ENCODE data around the gene EXOC3L1. TPM values are rescaled to one million over a fixed set of nuclear protein-coding genes. Genes with fewer than 3 reads are reported as not detected.

Gene EXOC3L1
- polyA plus RNA-seq, 3 donors, result 6.5 to 7.2 (median 6.7) TPM

DNA sequence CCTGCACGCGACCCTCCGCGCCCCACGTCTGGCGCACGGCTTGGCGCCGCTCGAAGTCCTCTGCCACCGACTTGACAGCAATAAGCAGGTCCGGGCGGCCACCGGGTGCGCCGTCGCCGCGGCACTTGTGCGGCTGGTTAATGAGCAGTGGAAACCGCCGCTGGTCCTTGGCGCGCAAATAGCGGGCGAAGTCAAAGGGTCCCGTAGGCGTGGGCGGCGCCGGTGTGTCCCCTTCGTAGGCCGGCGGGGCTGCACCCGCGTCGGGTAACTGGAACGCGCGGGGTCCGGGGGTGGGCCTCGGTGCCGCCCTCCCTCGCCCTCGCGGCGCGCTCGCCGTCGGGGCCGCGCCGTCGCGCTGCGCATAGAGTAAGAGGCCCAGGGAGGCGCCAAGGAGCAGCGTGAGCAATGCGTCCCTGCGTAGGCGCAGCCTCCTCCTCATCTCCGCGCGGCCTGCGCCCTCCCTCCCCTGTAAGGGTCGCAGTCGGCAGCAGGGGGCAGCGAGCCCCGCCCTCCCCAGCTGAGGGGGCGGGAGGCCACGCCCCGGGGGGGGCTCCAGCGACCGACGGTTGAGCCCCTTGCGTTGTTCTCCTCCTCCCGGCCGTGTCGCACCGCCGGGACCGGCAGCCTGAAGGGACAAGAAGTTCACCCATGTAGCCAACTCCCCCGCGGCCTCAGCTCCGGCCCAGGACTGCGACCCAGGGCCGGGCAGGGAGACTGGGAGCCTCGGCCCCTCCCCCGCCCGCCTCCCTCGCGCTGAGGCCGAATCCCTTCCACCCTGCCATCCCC is 39.7 kb downstream of the EXOC3L1 start:
- no peak for DNase-seq

- DNase-seq, result no peak
Measured at GRCh38 chr16:67149276-67150046, 40.5 kb downstream of the EXOC3L1 start.

- DNase-seq, result no peak
Measured at GRCh38 chr16:67148656-67149275, 41.2 kb downstream of the EXOC3L1 start.

- DNase-seq, result no peak
Measured at GRCh38 chr16:67148221-67148620, 41.7 kb downstream of the EXOC3L1 start.

DNA sequence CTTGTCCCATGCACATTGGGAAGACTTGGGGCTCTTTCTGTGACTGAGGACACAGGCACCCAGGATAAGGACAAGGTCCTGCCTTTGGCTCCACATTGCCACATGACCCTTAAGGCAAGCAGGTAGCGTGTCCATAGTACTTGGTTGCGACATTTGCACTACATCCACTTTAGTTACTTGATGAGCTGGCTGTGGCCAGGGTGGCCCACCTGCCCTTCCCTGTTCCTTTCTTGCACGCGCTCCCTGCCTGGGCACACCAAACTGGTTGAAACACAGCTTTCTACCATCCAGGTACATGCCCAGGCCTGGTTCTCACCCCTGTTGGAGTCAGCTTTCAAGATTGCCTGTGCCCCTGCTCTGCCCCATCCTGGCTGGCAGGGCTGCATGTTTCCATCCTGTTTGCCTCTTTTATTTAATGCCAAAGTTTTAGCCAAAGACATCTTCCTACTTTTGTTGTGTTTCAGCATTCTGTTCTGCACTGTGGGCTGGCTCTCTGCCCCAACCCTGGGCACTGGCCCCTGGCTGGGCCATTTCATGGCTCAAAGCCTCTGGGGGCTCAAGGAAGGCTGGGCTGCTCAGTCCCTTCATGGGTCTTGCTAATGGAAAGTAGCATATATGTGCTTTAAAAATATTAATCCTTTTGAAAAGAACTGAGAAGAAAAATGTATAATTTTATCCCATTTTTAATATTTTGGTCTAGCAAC is 42.3 kb downstream of the EXOC3L1 start:
- no peak for DNase-seq

DNA sequence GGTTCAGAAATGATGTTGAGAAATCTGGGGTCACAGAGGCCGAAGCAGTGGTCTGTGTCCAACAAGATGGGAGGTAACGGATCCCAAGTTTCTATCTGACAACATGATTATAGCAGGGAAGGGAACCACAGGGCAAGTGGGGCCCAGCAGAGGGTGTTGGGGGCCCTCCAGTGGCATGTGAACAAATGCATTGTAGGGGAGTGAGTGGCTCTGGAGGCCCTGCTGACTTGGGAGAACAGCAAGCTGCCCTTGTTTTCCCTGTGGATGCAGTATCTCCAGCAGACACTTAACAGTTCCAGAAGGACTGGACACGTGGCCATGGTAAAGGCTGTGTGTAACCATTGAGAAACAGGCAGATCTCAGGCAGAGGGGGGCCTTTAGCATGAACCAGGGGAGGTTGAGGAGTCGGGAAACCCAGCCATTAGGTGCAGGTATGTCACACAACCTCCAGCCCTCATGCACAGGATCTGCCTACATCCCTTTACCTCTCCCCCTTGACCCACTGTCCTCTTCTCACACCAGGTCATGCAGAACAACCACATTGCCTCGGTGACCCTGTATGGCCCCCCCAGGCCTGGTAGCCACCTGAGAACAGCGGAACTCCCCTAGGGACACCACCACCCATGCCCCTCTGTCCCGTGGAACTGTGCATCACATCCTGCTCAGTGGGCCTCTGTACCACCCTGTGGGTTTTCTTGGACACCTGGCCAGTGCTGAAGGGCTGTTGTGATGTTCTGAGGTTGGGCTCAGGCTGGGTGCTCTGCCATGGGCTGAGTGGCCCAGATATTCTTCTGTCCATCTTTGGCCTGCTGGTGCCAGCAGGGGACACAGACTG is 43.2 kb downstream of the EXOC3L1 start:
- DNase-seq, result no peak

DNA sequence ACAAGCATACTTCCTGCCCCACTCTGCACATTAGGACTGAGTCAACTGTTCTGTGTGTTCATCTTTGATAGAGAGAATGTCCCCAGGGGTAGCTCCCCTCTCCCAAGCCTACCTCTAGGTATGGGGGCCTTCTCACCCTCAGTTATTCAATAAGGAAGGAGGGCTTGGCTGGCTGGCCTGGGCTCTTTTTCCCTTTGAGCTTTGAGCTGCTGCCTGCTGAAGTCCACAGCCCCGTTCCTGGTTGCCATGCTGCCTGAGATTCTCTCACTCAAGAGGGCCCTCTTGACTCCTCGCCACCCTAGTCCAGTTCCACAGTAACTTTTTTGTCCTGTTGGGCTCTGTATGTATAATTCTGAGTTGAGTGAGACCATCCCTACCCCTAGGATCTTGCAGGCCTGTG is 44.2 kb downstream of the EXOC3L1 start:
- DNase-seq, result no peak

- no peak for DNase-seq
Measured at GRCh38 chr16:67144943-67145342, 45.0 kb downstream of the EXOC3L1 start.

- DNase-seq, result no peak
Measured at GRCh38 chr16:67142342-67142741, 47.6 kb downstream of the EXOC3L1 start.

GRCh38 chr16:67141391-67141790 is 48.5 kb downstream of the EXOC3L1 start:
- no peak for DNase-seq

DNA sequence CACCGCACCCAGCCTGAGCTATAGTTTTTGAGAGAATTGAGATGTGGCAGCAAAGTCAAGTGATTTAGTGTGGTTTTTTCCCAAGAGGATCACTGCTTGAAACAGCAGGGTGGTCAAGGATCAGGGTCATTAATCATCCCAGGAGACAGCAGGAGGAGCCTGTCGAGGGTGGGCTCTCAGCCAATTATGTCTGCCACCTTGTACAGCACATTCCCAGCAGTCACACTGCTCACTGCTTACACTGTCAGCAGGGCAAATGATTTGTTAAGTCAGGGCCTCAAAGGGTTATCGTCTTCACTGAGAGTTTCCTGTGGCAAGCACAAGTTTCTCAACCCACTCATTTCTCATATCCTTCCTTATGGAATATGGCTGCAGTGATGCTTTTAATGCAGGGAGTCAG is 52.3 kb downstream of the EXOC3L1 start:
- DNase-seq, result no peak

Other genes with a start within 250 kb of the EXOC3L1 start
- gene CES3, start 228.9 kb downstream of the EXOC3L1 start, polyA plus RNA-seq (ENCODE audit: insufficient read length in 3 of 3), result 1 to 10 TPM; 2.4 to 4.6 (median 4.1) TPM
- gene CES4A, start 201.5 kb downstream of the EXOC3L1 start, polyA plus RNA-seq (ENCODE audit: insufficient read length in 3 of 3), result 10 to 100 TPM in 2 of 3 donors, 1 to 10 TPM in 1; 7.3 to 13.1 (median 12.2) TPM
- 10 to 100 TPM; 65.4 to 70.1 (median 67.9) TPM for gene CBFB, start 161.0 kb downstream of the EXOC3L1 start, polyA plus RNA-seq (ENCODE audit: insufficient read length in 3 of 3)
- 10 to 100 TPM; 20.7 to 29.5 (median 28.7) TPM for gene PHAF1, start 80.2 kb downstream of the EXOC3L1 start, polyA plus RNA-seq (ENCODE audit: insufficient read length in 3 of 3)
- gene B3GNT9, start 39.1 kb downstream of the EXOC3L1 start, polyA plus RNA-seq (ENCODE audit: insufficient read length in 3 of 3), result 10 to 100 TPM in 1 of 3 donors, 1 to 10 TPM in 2; 8.1 to 11.9 (median 8.2) TPM
- gene TRADD, start 30.2 kb downstream of the EXOC3L1 start, polyA plus RNA-seq (ENCODE audit: insufficient read length in 3 of 3), result 1 to 10 TPM; 6.4 to 6.9 (median 6.6) TPM
- 1 to 10 TPM; 1.4 to 2.9 (median 2.2) TPM for gene FBXL8, start 30.2 kb downstream of the EXOC3L1 start, polyA plus RNA-seq (ENCODE audit: insufficient read length in 3 of 3)
- gene HSF4, start 25.4 kb downstream of the EXOC3L1 start, polyA plus RNA-seq (ENCODE audit: insufficient read length in 3 of 3), result 1 to 10 TPM; 1.2 to 3.1 (median 2.9) TPM
- 1 to 10 TPM; 4.1 to 9.5 (median 7.6) TPM for gene NOL3, start 19.6 kb downstream of the EXOC3L1 start, polyA plus RNA-seq (ENCODE audit: insufficient read length in 3 of 3)
- 10 to 100 TPM; 34.7 to 53.0 (median 50.1) TPM for gene MATCAP1, start 6.2 kb downstream of the EXOC3L1 start, polyA plus RNA-seq (ENCODE audit: insufficient read length in 3 of 3)
- 10 to 100 TPM; 65.5 to 72.7 (median 65.9) TPM for gene E2F4, start 2.0 kb upstream of the EXOC3L1 start, polyA plus RNA-seq (ENCODE audit: insufficient read length in 3 of 3)
- gene ELMO3, start 9.0 kb upstream of the EXOC3L1 start, polyA plus RNA-seq (ENCODE audit: insufficient read length in 3 of 3), result 1 to 10 TPM; 6.7 to 7.0 (median 6.9) TPM
- 10 to 100 TPM; 40.1 to 49.4 (median 45.5) TPM for gene TMEM208, start 37.0 kb upstream of the EXOC3L1 start, polyA plus RNA-seq (ENCODE audit: insufficient read length in 3 of 3)
- gene FHOD1, start 57.3 kb upstream of the EXOC3L1 start, polyA plus RNA-seq (ENCODE audit: insufficient read length in 3 of 3), result 10 to 100 TPM; 45.1 to 48.9 (median 47.5) TPM
- 1 to 10 TPM; 2.7 to 6.3 (median 5.6) TPM for gene SLC9A5, start 58.8 kb upstream of the EXOC3L1 start, polyA plus RNA-seq (ENCODE audit: insufficient read length in 3 of 3)
- 10 to 100 TPM; 12.0 to 17.5 (median 13.8) TPM for gene PLEKHG4, start 89.4 kb upstream of the EXOC3L1 start, polyA plus RNA-seq (ENCODE audit: insufficient read length in 3 of 3)
- 1 to 10 TPM; 1.1 to 3.1 (median 2.9) TPM for gene KCTD19, start 136.6 kb upstream of the EXOC3L1 start, polyA plus RNA-seq (ENCODE audit: insufficient read length in 3 of 3)
- 1 to 10 TPM; 2.9 to 9.9 (median 8.1) TPM for gene LRRC36, start 136.7 kb upstream of the EXOC3L1 start, polyA plus RNA-seq (ENCODE audit: insufficient read length in 3 of 3)
- 10 to 100 TPM; 64.7 to 71.8 (median 69.9) TPM for gene TPPP3, start 203.4 kb upstream of the EXOC3L1 start, polyA plus RNA-seq (ENCODE audit: insufficient read length in 3 of 3)
- gene ZDHHC1, start 226.3 kb upstream of the EXOC3L1 start, polyA plus RNA-seq (ENCODE audit: insufficient read length in 3 of 3), result 10 to 100 TPM; 14.7 to 18.3 (median 15.4) TPM
- 10 to 100 TPM; 44.9 to 77.6 (median 57.3) TPM for gene HSD11B2, start 241.0 kb upstream of the EXOC3L1 start, polyA plus RNA-seq (ENCODE audit: insufficient read length in 3 of 3)

Data from renal pelvis (tissue), 4 donors.